SH-SY5Y (cell line): ENCODE results near the gene HMGCLL1.

Source experiments
- GATA2 ChIP-seq: IDR thresholded peaks from 2 replicates; pipeline ENCODE4 v1.6.1; 2011; ENCODE audit warnings: mild to moderate bottlenecking, low read depth, low read length
- GATA3 ChIP-seq: IDR thresholded peaks from 2 replicates; pipeline ENCODE4 v1.6.1; 2011; ENCODE audit warnings: low read depth, mild to moderate bottlenecking, low read length, moderate library complexity

DNA sequence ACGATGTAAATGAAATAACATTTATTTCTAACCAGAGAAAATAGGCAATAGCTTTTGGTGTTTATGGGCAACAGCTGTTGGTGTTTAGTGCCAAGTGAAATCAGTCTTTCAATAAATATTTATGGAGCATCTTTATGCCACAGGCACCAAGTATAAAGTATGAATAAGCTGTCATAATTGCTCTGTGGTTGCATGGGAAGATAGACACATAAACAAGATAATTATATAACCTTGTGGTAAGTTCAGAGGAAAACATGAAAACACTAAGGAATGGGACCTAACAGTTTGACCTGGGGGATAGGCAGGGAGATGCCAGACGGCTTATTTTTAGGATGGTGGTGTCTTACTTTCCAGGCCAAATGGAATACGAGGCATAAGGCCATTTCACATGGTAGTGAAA lies 140.8 kb downstream of the HMGCLL1 start:
- TF ChIP-seq GATA2 (no peak), GATA3 (no peak)
